ENCODE results near the gene RAB11A. TPM values are rescaled to one million over a fixed set of nuclear protein-coding genes. Genes with fewer than 3 reads are reported as not detected.

The RAB11A gene
- total RNA-seq, 2 experiments from 2014 or later: 130 to 197 TPM

- Histone ChIP-seq H3K79me2 (ENCODE audit: insufficient read depth, low read depth, low read length) (no peaks in the 10 kb centered on the region), H3K9me2 (ENCODE audit: insufficient read depth, low read length) (no peaks in the 10 kb centered on the region), H3K4me2 (ENCODE audit: low read length) (no peak overlapping the region), H3K9me3 (ENCODE audit: low read length) (no peaks in the 10 kb centered on the region), H2AFZ (ENCODE audit: low read length) (no peak overlapping the region), H3K36me3 (ENCODE audit: insufficient read depth, low read length) (no peaks in the 10 kb centered on the region), H4K20me1 (ENCODE audit: insufficient read depth, low read length) (no peaks in the 10 kb centered on the region), H3K4me3 (ENCODE audit: low read depth, low read length, poor library complexity, severe bottlenecking) (no peak overlapping the region), H3K27ac (ENCODE audit: low read depth, low read length, poor library complexity, severe bottlenecking) (no peak overlapping the region), H3K4me1 (ENCODE audit: insufficient read depth, low read length, poor library complexity, severe bottlenecking) (peaks cover 30% of the 10 kb centered on the region)
- BruUV-seq (replicated peaks): no TSS peak
- intact Hi-C loops (cut with micrococcal nuclease; ENCODE audit: unreplicated experiment): no loop called here
- ChIA-PET CTCF (ENCODE audit: unreplicated experiment) (no interaction called here), POLR2A (no interaction called here)
- TF ChIP-seq CTCF (conservative IDR thresholded peaks at IDR 0.05; ENCODE audit: low read length) (no peak), EZH2phosphoT487 (IDR thresholded peaks at IDR 0.05; ENCODE audit: borderline replicate concordance, low read depth, low read length) (no peak)
- DNase-seq (ENCODE audit: low spot score): no peak
Observed at GRCh38 chr15:65917936-65918335, 48.6 kb downstream of the RAB11A start.

- BruUV-seq (replicated peaks): no TSS peak
- H3K4me1 ChIP-seq (ENCODE audit: insufficient read depth, low read length, poor library complexity, severe bottlenecking): peaks cover 30% of the 10 kb centered on the region
- H3K4me2 ChIP-seq (ENCODE audit: low read length): no peak overlapping the region
- H3K27ac ChIP-seq (ENCODE audit: low read depth, low read length, poor library complexity, severe bottlenecking): no peak overlapping the region
- DNase-seq (ENCODE audit: low spot score): no peak
- no peaks in the 10 kb centered on the region for H3K36me3 ChIP-seq (ENCODE audit: insufficient read depth, low read length)
- no peak overlapping the region for H3K4me3 ChIP-seq (ENCODE audit: low read depth, low read length, poor library complexity, severe bottlenecking)
- intact Hi-C loops (cut with micrococcal nuclease; ENCODE audit: unreplicated experiment): no loop called here
- ChIA-PET POLR2A (no interaction called here), CTCF (ENCODE audit: unreplicated experiment) (no interaction called here)
- H3K79me2 ChIP-seq (ENCODE audit: insufficient read depth, low read depth, low read length): no peaks in the 10 kb centered on the region
- H3K9me2 ChIP-seq (ENCODE audit: insufficient read depth, low read length): no peaks in the 10 kb centered on the region
- H2AFZ ChIP-seq (ENCODE audit: low read length): no peak overlapping the region
- no peaks in the 10 kb centered on the region for H4K20me1 ChIP-seq (ENCODE audit: insufficient read depth, low read length)
- TF ChIP-seq EZH2phosphoT487 (IDR thresholded peaks at IDR 0.05; ENCODE audit: borderline replicate concordance, low read depth, low read length): no peak
- TF ChIP-seq CTCF (conservative IDR thresholded peaks at IDR 0.05; ENCODE audit: low read length): no peak
- H3K9me3 ChIP-seq (ENCODE audit: low read length): no peaks in the 10 kb centered on the region
Observed at GRCh38 chr15:65918357-65918920, 49.1 kb downstream of the RAB11A start.

GRCh38 chr15:65918945-65919344 is 49.7 kb downstream of the RAB11A start:
- TF ChIP-seq CTCF (conservative IDR thresholded peaks at IDR 0.05; ENCODE audit: low read length): no peak
- TF ChIP-seq EZH2phosphoT487 (IDR thresholded peaks at IDR 0.05; ENCODE audit: borderline replicate concordance, low read depth, low read length): no peak
- ChIA-PET POLR2A (no interaction called here), CTCF (ENCODE audit: unreplicated experiment) (no interaction called here)
- peaks cover 30% of the 10 kb centered on the region for H3K4me1 ChIP-seq (ENCODE audit: insufficient read depth, low read length, poor library complexity, severe bottlenecking)
- no peak overlapping the region for H3K4me3 ChIP-seq (ENCODE audit: low read depth, low read length, poor library complexity, severe bottlenecking)
- no peak for DNase-seq (ENCODE audit: low spot score)
- intact Hi-C loops (cut with micrococcal nuclease; ENCODE audit: unreplicated experiment): no loop called here
- no peak overlapping the region for H3K4me2 ChIP-seq (ENCODE audit: low read length)
- H3K79me2 ChIP-seq (ENCODE audit: insufficient read depth, low read depth, low read length): no peaks in the 10 kb centered on the region
- no peak overlapping the region for H2AFZ ChIP-seq (ENCODE audit: low read length)
- no peaks in the 10 kb centered on the region for H3K36me3 ChIP-seq (ENCODE audit: insufficient read depth, low read length)
- no peak overlapping the region for H3K27ac ChIP-seq (ENCODE audit: low read depth, low read length, poor library complexity, severe bottlenecking)
- BruUV-seq (replicated peaks): no TSS peak
- no peaks in the 10 kb centered on the region for H3K9me3 ChIP-seq (ENCODE audit: low read length)
- H4K20me1 ChIP-seq (ENCODE audit: insufficient read depth, low read length): no peaks in the 10 kb centered on the region
- no peaks in the 10 kb centered on the region for H3K9me2 ChIP-seq (ENCODE audit: insufficient read depth, low read length)

Measured in OCI-LY7 (cell line).